ENCODE measurements around the gene NOTCH4.

NOTCH4 gene

GRCh38 chr6:32222333-32223230 is 1.3 kb downstream of the NOTCH4 start:
- Histone ChIP-seq H3K9me2 (replicated peaks; ENCODE audit: insufficient read depth, low read length) (no peaks in the 10 kb centered on the region), H3K4me3 (ENCODE audit: low read length) (no peak overlapping the region), H3K36me3 (replicated peaks; ENCODE audit: insufficient read depth, low read length) (no peaks in the 10 kb centered on the region), H3K4me1 (ENCODE audit: low read length) (no peaks in the 10 kb centered on the region), H3K9ac (ENCODE audit: low read length) (no peak overlapping the region), H3K27ac (ENCODE audit: low read length) (no peak overlapping the region), H3K79me2 (ENCODE audit: low read length) (no peaks in the 10 kb centered on the region), H3K27me3 (replicated peaks; ENCODE audit: insufficient read depth, low read length) (peaks cover 31% of the 10 kb centered on the region), H3K9me3 (replicated peaks; ENCODE audit: insufficient read depth, low read length) (no peaks in the 10 kb centered on the region), H2AFZ (ENCODE audit: low read length) (no peak overlapping the region), H4K20me1 (ENCODE audit: insufficient read depth, low read length) (no peaks in the 10 kb centered on the region), H3K4me2 (ENCODE audit: low read depth, low read length) (no peak overlapping the region), H3F3A (ENCODE audit: insufficient read depth, low read length) (no peaks in the 10 kb centered on the region)
- no peak for DNase-seq
- no peak for TF ChIP-seq CTCF (IDR thresholded peaks at IDR 0.05; ENCODE audit: low read length)
- no peak for TF ChIP-seq EZH2 (optimal IDR thresholded peaks at IDR 0.05; ENCODE audit: low read depth, low read length)
- TF ChIP-seq EZH2phosphoT487 (IDR thresholded peaks at IDR 0.05; ENCODE audit: low read length), result no peak

- TF ChIP-seq EZH2 (optimal IDR thresholded peaks at IDR 0.05; ENCODE audit: low read depth, low read length) (no peak), EZH2phosphoT487 (IDR thresholded peaks at IDR 0.05; ENCODE audit: low read length) (no peak), CTCF (IDR thresholded peaks at IDR 0.05; ENCODE audit: low read length) (no peak)
- Histone ChIP-seq H4K20me1 (ENCODE audit: insufficient read depth, low read length) (no peaks in the 10 kb centered on the region), H3F3A (ENCODE audit: insufficient read depth, low read length) (no peaks in the 10 kb centered on the region), H3K4me1 (ENCODE audit: low read length) (no peaks in the 10 kb centered on the region), H3K27ac (ENCODE audit: low read length) (no peak overlapping the region), H3K9ac (ENCODE audit: low read length) (no peak overlapping the region), H3K79me2 (ENCODE audit: low read length) (no peaks in the 10 kb centered on the region), H2AFZ (ENCODE audit: low read length) (no peak overlapping the region), H3K4me3 (ENCODE audit: low read length) (no peak overlapping the region), H3K36me3 (replicated peaks; ENCODE audit: insufficient read depth, low read length) (no peaks in the 10 kb centered on the region), H3K27me3 (replicated peaks; ENCODE audit: insufficient read depth, low read length) (peaks cover 39% of the 10 kb centered on the region), H3K4me2 (ENCODE audit: low read depth, low read length) (no peak overlapping the region), H3K9me2 (replicated peaks; ENCODE audit: insufficient read depth, low read length) (no peaks in the 10 kb centered on the region), H3K9me3 (replicated peaks; ENCODE audit: insufficient read depth, low read length) (no peaks in the 10 kb centered on the region)
- no peak for DNase-seq
These were observed 3.8 kb downstream of the NOTCH4 start for GRCh38 chr6:32220021-32220420.

GRCh38 chr6:32218167-32218566 is 5.7 kb downstream of the NOTCH4 start:
- H3F3A ChIP-seq (ENCODE audit: insufficient read depth, low read length), result no peaks in the 10 kb centered on the region
- DNase-seq, result no peak
- H3K9ac ChIP-seq (ENCODE audit: low read length), result no peak overlapping the region
- no peaks in the 10 kb centered on the region for H3K79me2 ChIP-seq (ENCODE audit: low read length)
- no peak overlapping the region for H3K4me3 ChIP-seq (ENCODE audit: low read length)
- no peaks in the 10 kb centered on the region for H3K36me3 ChIP-seq (replicated peaks; ENCODE audit: insufficient read depth, low read length)
- no peak overlapping the region for H3K4me2 ChIP-seq (ENCODE audit: low read depth, low read length)
- no peaks in the 10 kb centered on the region for H3K9me2 ChIP-seq (replicated peaks; ENCODE audit: insufficient read depth, low read length)
- no peak overlapping the region for H2AFZ ChIP-seq (ENCODE audit: low read length)
- no peaks in the 10 kb centered on the region for H3K9me3 ChIP-seq (replicated peaks; ENCODE audit: insufficient read depth, low read length)
- TF ChIP-seq CTCF (IDR thresholded peaks at IDR 0.05; ENCODE audit: low read length), result no peak
- no peak for TF ChIP-seq EZH2phosphoT487 (IDR thresholded peaks at IDR 0.05; ENCODE audit: low read length)
- no peak for TF ChIP-seq EZH2 (optimal IDR thresholded peaks at IDR 0.05; ENCODE audit: low read depth, low read length)
- H3K4me1 ChIP-seq (ENCODE audit: low read length), result no peaks in the 10 kb centered on the region
- H3K27ac ChIP-seq (ENCODE audit: low read length), result no peak overlapping the region
- no peaks in the 10 kb centered on the region for H4K20me1 ChIP-seq (ENCODE audit: insufficient read depth, low read length)
- H3K27me3 ChIP-seq (replicated peaks; ENCODE audit: insufficient read depth, low read length), result peaks cover 46% of the 10 kb centered on the region

Data from MM.1S (cell line).